ENCODE data around the gene HK1.
"Not testable (repeated sequence)": the region's sequence is repeated elsewhere in the genome, so short reads cannot be mapped to it uniquely, and the experiment has no call there.

HK1 gene

GRCh38 chr10:69434169-69434568, 155.9 kb downstream of the HK1 start:
- no peak for DNase-seq

- DNase-seq, result no peak
Observed at GRCh38 chr10:69434926-69435325, 156.6 kb downstream of the HK1 start.

- no peak for DNase-seq
Observed at GRCh38 chr10:69435966-69436520, 157.7 kb downstream of the HK1 start.

GRCh38 chr10:69437321-69438259, 159.3 kb downstream of the HK1 start:
- no peak for DNase-seq

GRCh38 chr10:69438536-69439349, 160.4 kb downstream of the HK1 start:
- peak; percentile 77 for DNase-seq

- DNase-seq, result peak; percentile 85
Observed at GRCh38 chr10:69439350-69439739, 161.0 kb downstream of the HK1 start.

GRCh38 chr10:69439813-69440506, 161.7 kb downstream of the HK1 start:
- DNase-seq, result no peak

GRCh38 chr10:69443354-69443753, 165.1 kb downstream of the HK1 start:
- DNase-seq, result no peak

- DNase-seq, result no peak
Observed at GRCh38 chr10:69445041-69445440, 166.7 kb downstream of the HK1 start.

GRCh38 chr10:69446229-69446628, 167.9 kb downstream of the HK1 start:
- DNase-seq, result no peak

- DNase-seq, result no peak
Observed at GRCh38 chr10:69446650-69447151, 168.4 kb downstream of the HK1 start.

GRCh38 chr10:69449841-69450240, 171.5 kb downstream of the HK1 start:
- peak; percentile 46 for DNase-seq

- DNase-seq, result not testable (repeated sequence)
Observed at GRCh38 chr10:69450395-69450794, 172.1 kb downstream of the HK1 start.

- peak; percentile 53 for DNase-seq
Observed at GRCh38 chr10:69451209-69451783, 173.0 kb downstream of the HK1 start, which contains the start of gene TSPAN15. Gene TSPAN15, plus strand, starts transcription at chr10:69451465. Its CDS starts 130 bp downstream, at chr10:69451595.
